H1 (cell line): ENCODE measurements around the gene ZFP90. TPM values are rescaled to one million over a fixed set of nuclear protein-coding genes. Genes with fewer than 3 reads are reported as not detected.
A peak's percentile ranks its signal among the peaks of the same experiment; 100 is the strongest.

Experiments
- CTCF ChIA-PET: fragments of 300-600 bp; sonication (Branson Sonifier 250); formaldehyde crosslinking; loops from one replicate; lab custom pipeline; 2021; ENCODE audit not compliant: partially characterized antibody; lab: Charles Lee
- POLR2A ChIA-PET: fragments of 300-600 bp; sonication (Branson Sonifier 250); formaldehyde crosslinking; loops from one replicate; lab custom pipeline; 2021; ENCODE audit warnings: inconsistent platforms; ENCODE audit not compliant: partially characterized antibody; lab: Charles Lee
- DNase-seq, 2 experiments: peaks; one replicate each; pipeline versions ENCODE4 v3.0.0 to v3.0.0-alpha.2; 2010 to 2022; ENCODE audit warnings: low spot score in 2 of 2, low read depth in 1 of 2, mixed read lengths in 1 of 2
- FAIRE-seq: peaks from 2 replicates; lab custom pipeline; 2011; peaks lifted over from hg19 to GRCh38; lab: Jason Lieb, UNC
- H2AFZ ChIP-seq: 2 replicates; pipeline ENCODE4 v1.8.1; 2012; ENCODE audit warnings: low read length, inconsistent platforms
- H2AK5ac ChIP-seq: 2 replicates; pipeline ENCODE4 v1.6.1; 2013; ENCODE audit warnings: low read depth, low read length
- H2BK120ac ChIP-seq: replicated peaks from 2 replicates; pipeline ENCODE3; 2013; ENCODE audit warnings: low read depth, low read length, inconsistent platforms
- H2BK12ac ChIP-seq: 2 replicates; pipeline ENCODE4 v1.6.1; 2013; ENCODE audit warnings: low read depth, low read length
- H2BK15ac ChIP-seq: 2 replicates; pipeline ENCODE4 v1.6.1; 2013; ENCODE audit warnings: low read length
- H2BK20ac ChIP-seq: 2 replicates; pipeline ENCODE4 v1.6.1; 2013; ENCODE audit warnings: low read length
- H2BK5ac ChIP-seq: 2 replicates; pipeline ENCODE4 v1.6.1; 2013; ENCODE audit warnings: low read depth, low read length
- H3K14ac ChIP-seq: 2 replicates; pipeline ENCODE4 v1.6.1; 2013; ENCODE audit warnings: inconsistent platforms; ENCODE audit not compliant: insufficient read length
- H3K18ac ChIP-seq: 2 replicates; pipeline ENCODE4 v1.6.1; 2013; ENCODE audit warnings: low read length; ENCODE audit errors: extremely low read depth
- H3K23ac ChIP-seq: 2 replicates; pipeline ENCODE4 v1.6.1; 2013; ENCODE audit warnings: inconsistent platforms; ENCODE audit not compliant: insufficient read length
- H3K23me2 ChIP-seq: 2 replicates; pipeline ENCODE4 v1.6.1; 2013; ENCODE audit warnings: low read depth, low read length
- H3K27ac ChIP-seq: 2 replicates; pipeline ENCODE4 v1.6.1; 2011; ENCODE audit warnings: low read depth, low read length, inconsistent platforms
- H3K27me3 ChIP-seq, 4 experiments: replicated peaks in 1 of 4; 1 replicate in 1 of 4; 2 replicates in 3 of 4; pipeline versions ENCODE4 v1.6.1 to v1.8.1; 2011 to 2013; ENCODE audit warnings: low read length in 3 of 4, mild to moderate bottlenecking in 3 of 4, inconsistent platforms in 2 of 4, mixed read lengths in 2 of 4, moderate library complexity in 1 of 4; ENCODE audit not compliant: control insufficient read depth in 3 of 4, insufficient read depth in 3 of 4; ENCODE audit errors: extremely low read depth in 1 of 4
- H3K36me3 ChIP-seq, 4 experiments: 2 replicates each; pipeline versions ENCODE4 v1.6.1 to v1.8.1; 2011 to 2013; ENCODE audit warnings: mild to moderate bottlenecking in 4 of 4, low read length in 3 of 4, moderate library complexity in 2 of 4, control low read depth in 1 of 4, inconsistent platforms in 1 of 4; ENCODE audit not compliant: insufficient read depth in 4 of 4, control insufficient read depth in 2 of 4
- H3K4ac ChIP-seq: replicated peaks from 2 replicates; pipeline ENCODE3; 2013; ENCODE audit warnings: low read length, low read depth, mixed read lengths, inconsistent platforms; ENCODE audit not compliant: insufficient read length
- H3K4me1 ChIP-seq, 4 experiments: replicated peaks in 1 of 4; 1 replicate in 1 of 4; 2 replicates in 3 of 4; pipeline versions ENCODE4 v1.6.1 to v1.8.1; 2011 to 2013; ENCODE audit warnings: low read length in 3 of 4, inconsistent platforms in 2 of 4, mixed read lengths in 1 of 4; ENCODE audit not compliant: insufficient read depth in 4 of 4, control insufficient read depth in 3 of 4
- H3K4me2 ChIP-seq, 2 experiments: 2 replicates each; pipeline versions ENCODE4 v1.6.1 to v1.8.1; 2011 to 2013; ENCODE audit warnings: low read depth in 2 of 2, low read length in 2 of 2, control low read depth in 1 of 2, inconsistent platforms in 1 of 2, mild to moderate bottlenecking in 1 of 2; ENCODE audit not compliant: insufficient read depth in 1 of 2
- H3K4me3 ChIP-seq, 4 experiments: fragments of 200-600, 300-600 bp in 1 of 4; sonication (generic), shearing (Covaris generic), sonication (Bioruptor Twin) in 1 of 4; 2 replicates each; pipeline versions ENCODE4 v1.5.1 to v1.8.1; 2011 to 2016; ENCODE audit warnings: low read length in 4 of 4, low read depth in 3 of 4, control low read depth in 2 of 4, inconsistent platforms in 2 of 4, mild to moderate bottlenecking in 2 of 4, mixed read lengths in 1 of 4, moderate library complexity in 1 of 4; ENCODE audit not compliant: insufficient read depth in 2 of 4; ENCODE audit errors: extremely low read depth in 1 of 4
- H3K56ac ChIP-seq: replicated peaks from 2 replicates; pipeline ENCODE3; 2013; ENCODE audit warnings: low read depth, mild to moderate bottlenecking, mixed read lengths, low read length, inconsistent platforms; ENCODE audit not compliant: insufficient read length
- H3K79me1 ChIP-seq: 2 replicates; pipeline ENCODE4 v1.6.1; 2013; ENCODE audit warnings: low read depth, low read length, control low read depth
- H3K79me2 ChIP-seq, 2 experiments: 2 replicates each; pipeline versions ENCODE4 v1.6.1 to v1.8.1; 2012 to 2013; ENCODE audit warnings: low read length in 2 of 2, mild to moderate bottlenecking in 2 of 2, inconsistent platforms in 1 of 2; ENCODE audit not compliant: insufficient read depth in 2 of 2, control insufficient read depth in 1 of 2
- H3K9ac ChIP-seq, 4 experiments: replicated peaks in 1 of 4; 1 replicate in 1 of 4; 2 replicates in 3 of 4; pipeline versions ENCODE4 v1.6.1 to v1.8.1; 2011 to 2013; ENCODE audit warnings: low read depth in 3 of 4, low read length in 3 of 4, control low read depth in 2 of 4, mild to moderate bottlenecking in 2 of 4, moderate library complexity in 2 of 4, inconsistent platforms in 1 of 4; ENCODE audit errors: extremely low read depth in 1 of 4
- H3K9me3 ChIP-seq, 2 experiments: 2 replicates each; pipeline versions ENCODE4 v1.6.1 to v1.8.1; 2012 to 2013; ENCODE audit warnings: mild to moderate bottlenecking in 2 of 2, moderate library complexity in 2 of 2, control low read depth in 1 of 2, inconsistent platforms in 1 of 2, low read depth in 1 of 2, low read length in 1 of 2, mixed read lengths in 1 of 2; ENCODE audit not compliant: insufficient read depth in 2 of 2
- H4K20me1 ChIP-seq, 2 experiments: replicated peaks in 1 of 2; 2 replicates each; pipeline versions ENCODE3 to v1.8.1; 2011 to 2013; ENCODE audit warnings: inconsistent platforms in 2 of 2, low read length in 2 of 2, mild to moderate bottlenecking in 1 of 2; ENCODE audit not compliant: insufficient read depth in 2 of 2, control insufficient read depth in 1 of 2
- H4K5ac ChIP-seq: 2 replicates; pipeline ENCODE4 v1.6.1; 2013; ENCODE audit warnings: low read length, low read depth, mixed read lengths, inconsistent platforms; ENCODE audit not compliant: insufficient read length
- H4K8ac ChIP-seq: 2 replicates; pipeline ENCODE4 v1.8.0; 2013; ENCODE audit warnings: mild to moderate bottlenecking, moderate library complexity, low read length, inconsistent platforms; ENCODE audit not compliant: insufficient read depth; ENCODE audit errors: extremely low read depth
- H4K91ac ChIP-seq: replicated peaks from 2 replicates; pipeline ENCODE3; 2013; ENCODE audit warnings: low read length, mixed read lengths, inconsistent platforms; ENCODE audit not compliant: insufficient read length
- CREB1 ChIP-seq: IDR thresholded peaks from 2 replicates; pipeline ENCODE4 v1.6.1; 2012; ENCODE audit warnings: inconsistent platforms
- EGR1 ChIP-seq: IDR thresholded peaks from 2 replicates; pipeline ENCODE4 v1.6.1; 2011; ENCODE audit warnings: low read depth, low read length, borderline replicate concordance
- HDAC2 ChIP-seq, 2 experiments: fragments of 300-600 bp in 1 of 2; sonication (generic) in 1 of 2; IDR thresholded peaks; 2 replicates each; pipeline ENCODE4 v1.6.1; 2011 to 2012; ENCODE audit warnings: low read depth in 2 of 2, low read length in 2 of 2, mild to moderate bottlenecking in 2 of 2, moderate library complexity in 2 of 2, borderline replicate concordance in 1 of 2, inconsistent platforms in 1 of 2
- HDAC6 ChIP-seq: IDR thresholded peaks from one replicate; pipeline ENCODE4 v1.7.1; 2012; ENCODE audit warnings: low read depth, mild to moderate bottlenecking, inconsistent platforms, low read length, moderate library complexity
- PHF8 ChIP-seq: fragments of 200-600 bp; sonication (generic); conservative IDR thresholded peaks from 2 replicates; pipeline ENCODE4 v1.7.1; 2012; ENCODE audit warnings: low read depth, mild to moderate bottlenecking, inconsistent platforms, low read length, moderate library complexity
- RFX5 ChIP-seq: IDR thresholded peaks from 2 replicates; pipeline ENCODE4 v1.6.1; 2011; ENCODE audit warnings: low read depth, low read length, improper control_type of control experiment, borderline replicate concordance
- SP2 ChIP-seq: IDR thresholded peaks from 2 replicates; pipeline ENCODE4 v1.6.1; 2012; ENCODE audit warnings: mild to moderate bottlenecking, low read length, inconsistent platforms
- WGBS, 2 experiments: shearing (Covaris generic) in 1 of 2; methylation state at CpG; one replicate each; pipeline versions ENCODE4 v1.1.6 to v1.1.7; 2013 to 2015; ENCODE audit warnings: low lambda C conversion rate in 2 of 2, mixed read lengths in 2 of 2, inconsistent platforms in 1 of 2, low coverage in 1 of 2, missing lambda C conversion rate in 1 of 2; ENCODE audit not compliant: insufficient replicate concordance in 2 of 2, insufficient coverage in 1 of 2, insufficient read length in 1 of 2; ENCODE audit errors: extremely low coverage in 1 of 2, missing lambda C conversion rate in 1 of 2; 5-methylcytosine and 5-hydroxymethylcytosine counted together
- polyA plus RNA-seq, 7 experiments: library from polyadenylated mRNA; depleted of rRNA in 3 of 7; stranded (reverse) in 5 of 7; unstranded in 2 of 7; fragments of >200 nt in 5 of 7; fragments of 200-250 nt in 2 of 7; gene quantifications; 1 replicate in 5 of 7; 2 replicates in 1 of 7; 4 replicates in 1 of 7; pipeline versions ENCODE4 v1.2.1 to v1.2.3, GENCODE V29; 2011 to 2013; ENCODE audit warnings: missing spikeins in 2 of 7, mixed read lengths in 2 of 7
- total RNA-seq: library from RNA; stranded (reverse); fragmentation: NEBNext Ultra II Directional; extraction: Animal tissue kit (Norgen Biotek cat#: 25700); gene quantifications from 2 replicates; pipeline ENCODE4 v1.2.1, GENCODE V29; 2021

Gene ZFP90
- total and polyA plus RNA-seq, 2 of the 8 experiments (the other 6 are each of a cell fraction or from before 2014, with no cell fraction given), result 10.3 to 19.1 TPM

DNA sequence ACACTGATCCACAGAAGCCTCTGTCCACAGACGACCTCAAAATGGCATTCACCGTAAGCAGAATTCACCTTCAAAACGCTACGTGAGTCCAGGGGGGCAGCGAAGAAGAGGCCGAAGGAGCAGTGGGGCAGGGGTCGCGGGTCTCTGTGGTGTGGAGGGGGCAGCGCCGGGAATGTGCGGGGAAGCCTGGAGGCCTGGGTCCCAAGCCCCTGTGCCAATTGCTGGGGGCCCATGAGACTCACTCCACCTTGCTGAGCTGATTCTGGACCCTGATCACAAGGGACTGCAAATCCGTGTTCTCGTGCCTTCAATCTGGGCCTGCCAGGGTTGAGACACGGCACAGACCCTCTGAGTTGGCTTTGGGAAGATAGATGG, 47.5 kb upstream of the ZFP90 start:
- Histone ChIP-seq H2BK5ac (0 out of 2 replicates have a peak overlapping the region, but pooled peaks have one; percentile 9), H3K79me1 (no peaks in the 10 kb centered on the region), H3K36me3 (no peaks in the 10 kb centered on the region), H2BK120ac (no peak overlapping the region), H2BK15ac (no peak overlapping the region), H3K79me2 (no peaks in the 10 kb centered on the region), H3K9me3 (peaks cover 0 to 4% of the 10 kb centered on the region in 2 experiments; a peak in 1 of 4 replicates), H3K27me3 (no peaks in the 10 kb centered on the region), H3K23me2 (no peaks in the 10 kb centered on the region; the same call in 1 of the 2 replicates), H3K9ac (peak overlapping the region in 1 of 4 experiments; percentile 19; a peak in 1 of 7 replicates), H3K4me1 (peaks cover 6 to 14% (median 10%) of the 10 kb centered on the region in 4 experiments), H2BK12ac (no peak overlapping the region), H3K23ac (no peak overlapping the region), H2AFZ (peak overlapping the region; percentile 81; the same call in 1 of the 2 replicates), H2BK20ac (no peak overlapping the region), H3K27ac (no peak overlapping the region), H3K4ac (no peak overlapping the region), H4K8ac (no peak overlapping the region), H3K18ac (no peak overlapping the region), H4K20me1 (no peaks in the 10 kb centered on the region), H3K4me2 (no peak overlapping the region), H3K4me3 (no peak overlapping the region), H2AK5ac (0 out of 2 replicates have a peak overlapping the region, but pooled peaks have one; percentile 19), H3K56ac (no peak overlapping the region), H4K91ac (no peak overlapping the region), H4K5ac (no peak overlapping the region), H3K14ac (no peak overlapping the region)
- FAIRE-seq, result no peak
- POLR2A ChIA-PET, result interaction anchor here (0.9 kb wide), 1 partner anchor 22 kb away, joined by 3 read pairs; no protein-coding TSS in a partner anchor
- DNase-seq, result no peak
- CTCF ChIA-PET, result interaction anchor here (1.0 to 1.8 kb wide), 4 partner anchors 14 to 47 kb away, joined by 3 to 6 read pairs (median 3); no protein-coding TSS in a partner anchor
- TF ChIP-seq PHF8, result no peak
- no peak for TF ChIP-seq SP2
- TF ChIP-seq RFX5, result no peak
- TF ChIP-seq HDAC2 (IDR thresholded peaks at IDR 0.05; ENCODE audit: borderline replicate concordance in 1 of 2, low read depth in 2 of 2, low read length in 2 of 2), result no peak
- no peak for TF ChIP-seq CREB1
- no peak for TF ChIP-seq EGR1
- no peak for TF ChIP-seq HDAC6
- WGBS, 2 experiments, result 82% methylated on average over 14 of the region's 14 CpGs; no CpG with 5 or more reads in 1 of the 2 experiments
